Endothelial cell of umbilical vein (primary cell): ENCODE measurements around the gene FAM221A.

Experiments
- CTCF ChIP-seq, 2 donors: IDR thresholded peaks; 1 replicate in 1 of 2; 2 replicates in 1 of 2; pipeline ENCODE4 v1.5.1; 2011; ENCODE audit warnings: low read length in 2 of 2, mild to moderate bottlenecking in 2 of 2, moderate library complexity in 2 of 2, control low read depth in 1 of 2, inconsistent platforms in 1 of 2, low read depth in 1 of 2; ENCODE audit not compliant: insufficient read depth in 1 of 2; ENCODE audit errors: extremely low read depth in 1 of 2
- EZH2 ChIP-seq: IDR thresholded peaks from 2 replicates; pipeline ENCODE4 v1.6.1; 2012; ENCODE audit warnings: borderline replicate concordance, low read depth, mild to moderate bottlenecking, moderate library complexity, low read length, inconsistent platforms; ENCODE audit not compliant: severe bottlenecking
- FOS ChIP-seq: IDR thresholded peaks from 2 replicates; pipeline ENCODE4 v1.6.1; 2011; ENCODE audit warnings: mild to moderate bottlenecking, low read length, moderate library complexity, borderline replicate concordance; ENCODE audit not compliant: insufficient read depth
- GATA2 ChIP-seq: IDR thresholded peaks from 2 replicates; pipeline ENCODE4 v1.7.0; 2011; ENCODE audit warnings: low read depth, mild to moderate bottlenecking, moderate library complexity, mixed read lengths, low read length; ENCODE audit not compliant: insufficient read length, insufficient read depth
- JUN ChIP-seq: IDR thresholded peaks from 2 replicates; pipeline ENCODE4 v1.6.1; 2011; ENCODE audit warnings: borderline replicate concordance, low read depth; ENCODE audit not compliant: insufficient read length, insufficient read depth
- MYC ChIP-seq: IDR thresholded peaks from one replicate; pipeline ENCODE4 v1.6.1; 2011; ENCODE audit warnings: mild to moderate bottlenecking, low read depth, low read length
- POLR2A ChIP-seq: IDR thresholded peaks from 2 replicates; pipeline ENCODE4 v1.6.1; 2012; ENCODE audit warnings: low read depth, mild to moderate bottlenecking, control low read depth, low read length
- POLR2AphosphoS5 ChIP-seq: IDR thresholded peaks from 2 replicates; pipeline ENCODE4 v1.6.1; 2012; ENCODE audit warnings: low read depth, mild to moderate bottlenecking, control low read depth, low read length, moderate library complexity; ENCODE audit not compliant: insufficient read depth
- TF ChIP-seq, protein P1 (sequence below): IDR thresholded peaks from 2 replicates; pipeline ENCODE4 v1.6.1; 2011; ENCODE audit not compliant: insufficient read depth, insufficient read length

- no peak for TF ChIP-seq CTCF (IDR thresholded peaks at IDR 0.05; ENCODE audit: extremely low read depth in 1 of 2, insufficient read depth in 1 of 2, low read depth in 1 of 2, low read length in 2 of 2)
- no peak for TF ChIP-seq POLR2A
- TF ChIP-seq POLR2AphosphoS5: no peak
- no peak for TF ChIP-seq EZH2
- TF ChIP-seq, protein P1, sequence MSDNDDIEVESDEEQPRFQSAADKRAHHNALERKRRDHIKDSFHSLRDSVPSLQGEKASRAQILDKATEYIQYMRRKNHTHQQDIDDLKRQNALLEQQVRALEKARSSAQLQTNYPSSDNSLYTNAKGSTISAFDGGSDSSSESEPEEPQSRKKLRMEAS: no peak
- no peak for TF ChIP-seq FOS
- TF ChIP-seq MYC: no peak
- TF ChIP-seq JUN: no peak
- TF ChIP-seq GATA2: no peak
Measured at GRCh38 chr7:23709081-23709750, 29.2 kb downstream of the FAM221A start.
